Activated T-cell treated with anti-CD3 and anti-CD28 coated beads, Interleukin-2, amount 50 U/mL, for 4 hours (primary cell): ENCODE results near the gene DYRK2. TPM values are rescaled to one million over a fixed set of nuclear protein-coding genes. Genes with fewer than 3 reads are reported as not detected.

Experiments used
- ATAC-seq, 2 donors: fragments of 200-7000 bp; cut with Tn5 transposase; one replicate each; pipeline ENCODE4 v1.10.0; 2021
- DNase-seq: peaks from one replicate; pipeline ENCODE4 v3.0.0-alpha.2; 2020
- H3K27me3 Mint-ChIP-seq: one replicate; pipeline ENCODE4 v1.8.0; 2021; ENCODE audit warnings: low read depth, mixed read lengths
- H3K36me3 Mint-ChIP-seq: one replicate; pipeline ENCODE4 v1.8.0; 2022; ENCODE audit warnings: mixed read lengths; ENCODE audit not compliant: insufficient read depth
- H3K4me1 Mint-ChIP-seq: one replicate; pipeline ENCODE4 v1.8.0; 2021; ENCODE audit warnings: low read depth, mixed read lengths
- H3K4me3 Mint-ChIP-seq: one replicate; pipeline ENCODE4 v1.8.0; 2021; ENCODE audit warnings: mild to moderate bottlenecking, moderate library complexity, mixed read lengths
- H3K9me3 Mint-ChIP-seq: one replicate; pipeline ENCODE4 v1.8.0; 2021; ENCODE audit warnings: mixed read lengths
- total RNA-seq, 3 donors: library from RNA; stranded (reverse); gene quantifications; one replicate each; pipeline ENCODE4 v1.2.1, GENCODE V29; 2021

The DYRK2 gene
- total RNA-seq, 3 donors from 2014 or later: 37.6 to 46.5 (median 40.3) TPM

DNA sequence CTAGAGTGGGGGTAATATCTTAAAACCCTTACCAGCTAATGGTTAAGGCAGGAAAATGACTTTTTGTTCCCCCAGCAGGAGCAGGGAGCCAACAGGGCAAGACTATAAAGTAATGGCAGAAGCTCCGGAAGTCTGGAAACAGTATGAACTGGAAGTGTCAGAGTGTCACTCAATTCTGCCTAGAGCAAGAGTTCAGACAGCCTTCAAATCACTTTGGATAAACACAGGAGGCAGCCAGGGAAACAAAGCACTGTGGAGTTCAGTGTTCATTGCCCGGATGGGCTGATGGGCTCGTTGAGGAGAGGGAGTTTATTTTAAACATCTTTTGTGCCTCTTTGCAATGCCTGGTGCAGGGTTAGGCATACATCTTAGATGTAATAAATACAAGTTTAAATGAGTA, 16.5 kb upstream of the DYRK2 start:
- peaks cover 73% of the 10 kb centered on the region for H3K4me1 Mint-ChIP-seq
- no peak overlapping the region for H3K4me3 Mint-ChIP-seq
- DNase-seq (no peak), ATAC-seq (no peak)
- H3K36me3 Mint-ChIP-seq: no peaks in the 10 kb centered on the region
- peaks cover 5% of the 10 kb centered on the region for H3K9me3 Mint-ChIP-seq
- H3K27me3 Mint-ChIP-seq: no peaks in the 10 kb centered on the region

DNA sequence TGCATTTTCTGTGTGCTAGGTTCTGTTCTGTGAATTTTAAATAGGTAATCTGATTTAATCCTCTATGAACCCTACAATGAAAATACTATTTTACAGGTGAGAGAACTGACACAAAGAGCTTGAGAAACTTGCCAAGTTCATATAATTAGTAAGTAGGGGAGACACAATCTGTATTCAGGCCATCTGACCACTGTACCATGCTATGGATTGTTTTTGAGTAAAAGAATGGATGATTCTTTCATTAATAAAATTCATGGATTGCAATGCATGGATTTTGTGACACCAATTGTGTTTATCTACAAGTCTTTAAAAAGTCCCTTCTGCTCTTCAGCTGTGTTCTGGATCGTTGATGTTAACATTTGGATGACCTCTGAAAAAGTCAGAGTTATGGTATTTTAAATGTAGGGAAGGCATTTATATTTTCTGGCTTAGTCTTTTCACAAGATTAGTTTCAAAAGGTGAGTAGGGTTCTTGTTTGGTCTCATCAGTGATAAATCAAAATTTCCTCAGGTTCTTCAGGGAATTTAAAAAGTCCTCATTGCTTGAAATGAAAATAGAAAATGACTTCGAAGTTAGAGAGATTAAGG, 15.4 kb upstream of the DYRK2 start:
- no peak overlapping the region for H3K4me3 Mint-ChIP-seq

DNA sequence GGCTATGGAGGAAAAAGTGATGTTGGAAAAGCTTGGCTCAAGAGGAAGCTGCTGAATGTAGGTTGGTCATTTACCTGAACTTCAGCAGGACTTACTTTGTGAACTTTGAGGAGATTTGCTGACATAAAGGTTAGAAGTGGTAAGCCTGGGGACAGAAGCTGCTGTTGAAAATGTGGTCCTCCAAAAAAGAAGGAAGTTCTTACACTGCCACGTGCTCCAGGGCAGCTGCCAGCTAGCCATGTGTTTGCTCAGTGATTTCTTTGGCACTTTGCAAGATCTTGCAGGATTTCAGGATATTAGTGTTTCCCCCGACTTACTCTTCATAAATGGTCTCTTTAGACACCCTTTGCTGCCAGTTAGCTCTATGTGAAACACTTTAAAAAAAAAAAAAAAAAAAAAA, 14.8 kb upstream of the DYRK2 start:
- Mint-ChIP-seq H3K4me3 (no peak overlapping the region), H3K4me1 (peaks cover 60% of the 10 kb centered on the region), H3K9me3 (peaks cover 5% of the 10 kb centered on the region), H3K36me3 (no peaks in the 10 kb centered on the region), H3K27me3 (no peaks in the 10 kb centered on the region)
- DNase-seq (no peak), ATAC-seq (no peak)

More for the DNA sequence above, 15.4 kb upstream of the DYRK2 start:
- DNase-seq (no peak), ATAC-seq (no peak)
- H3K36me3 Mint-ChIP-seq: no peaks in the 10 kb centered on the region
- peaks cover 66% of the 10 kb centered on the region for H3K4me1 Mint-ChIP-seq
- no peaks in the 10 kb centered on the region for H3K27me3 Mint-ChIP-seq
- peaks cover 5% of the 10 kb centered on the region for H3K9me3 Mint-ChIP-seq

DNA sequence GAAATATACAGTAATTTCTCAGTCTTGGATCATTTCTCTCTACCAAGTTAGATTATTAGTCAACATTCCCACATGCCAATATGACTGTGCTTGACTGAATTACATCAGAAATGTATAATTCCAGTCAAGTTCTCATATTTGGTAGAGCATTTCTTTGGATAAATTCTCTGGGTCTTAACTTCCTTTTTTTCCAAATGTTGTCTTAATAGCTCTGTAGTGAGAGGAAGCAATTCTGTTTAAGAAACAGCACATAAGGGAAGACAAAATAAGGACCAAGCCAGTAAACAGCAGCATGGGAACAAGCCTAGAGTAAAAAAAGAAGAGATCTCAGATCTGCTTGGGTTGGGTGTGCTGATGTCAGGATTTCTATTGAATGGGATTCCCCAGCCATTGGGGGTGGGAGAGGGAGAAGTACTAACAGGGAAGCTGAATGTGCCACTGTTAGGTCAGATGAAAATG, 14.2 kb upstream of the DYRK2 start:
- no peaks in the 10 kb centered on the region for H3K27me3 Mint-ChIP-seq
- no peaks in the 10 kb centered on the region for H3K36me3 Mint-ChIP-seq
- peaks cover 2% of the 10 kb centered on the region for H3K9me3 Mint-ChIP-seq
- H3K4me3 Mint-ChIP-seq: no peak overlapping the region
- DNase-seq (no peak), ATAC-seq (peak in 1 of 2 donors; percentile 22)
- peaks cover 55% of the 10 kb centered on the region for H3K4me1 Mint-ChIP-seq

DNA sequence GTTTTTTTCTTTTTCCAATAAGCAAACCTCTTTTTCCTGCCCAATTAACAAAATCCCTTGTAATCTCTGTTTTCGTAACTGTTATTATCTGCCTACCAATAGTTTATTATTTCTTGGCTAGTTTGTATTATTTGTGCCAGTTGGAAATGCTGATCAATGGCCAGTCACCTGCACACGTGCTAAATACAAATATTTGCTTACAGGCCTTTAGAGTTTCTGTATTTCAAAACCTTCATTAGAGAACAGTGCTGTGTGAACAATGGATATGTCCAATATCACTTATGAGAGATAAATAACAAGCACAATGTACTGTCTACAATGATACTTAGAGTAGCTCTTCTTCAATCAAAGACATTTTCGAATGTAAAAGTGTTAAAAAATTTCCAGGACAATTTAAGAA, 10.8 kb upstream of the DYRK2 start:
- H3K27me3 Mint-ChIP-seq: no peaks in the 10 kb centered on the region
- DNase-seq: no peak
- no peaks in the 10 kb centered on the region for H3K9me3 Mint-ChIP-seq
- peaks cover 29% of the 10 kb centered on the region for H3K4me1 Mint-ChIP-seq
- no peak overlapping the region for H3K4me3 Mint-ChIP-seq
- no peaks in the 10 kb centered on the region for H3K36me3 Mint-ChIP-seq
- no peak for ATAC-seq

DNA sequence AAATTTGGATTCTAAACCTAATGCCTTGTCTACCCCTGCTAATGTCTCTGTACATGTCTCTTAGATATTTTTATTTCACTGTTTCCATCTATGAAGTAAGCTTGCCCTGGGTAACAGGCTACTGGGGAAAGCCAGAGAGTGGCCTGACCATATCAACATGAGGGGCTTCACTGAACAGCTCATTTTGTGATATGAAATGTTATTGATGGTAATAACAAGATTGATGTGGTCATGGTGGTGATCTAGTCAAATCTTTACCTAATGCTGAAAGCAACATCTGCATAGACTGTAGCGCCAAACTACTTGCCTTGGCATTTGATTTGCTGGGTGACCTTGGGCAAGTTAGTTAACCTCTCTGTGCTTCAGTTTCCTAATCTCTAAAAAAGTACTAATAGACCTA, 9.9 kb upstream of the DYRK2 start:
- no peak overlapping the region for H3K4me3 Mint-ChIP-seq
- ATAC-seq (no peak), DNase-seq (no peak)
- H3K27me3 Mint-ChIP-seq: no peaks in the 10 kb centered on the region
- H3K9me3 Mint-ChIP-seq: no peaks in the 10 kb centered on the region
- no peaks in the 10 kb centered on the region for H3K36me3 Mint-ChIP-seq
- H3K4me1 Mint-ChIP-seq: peaks cover 20% of the 10 kb centered on the region

DNA sequence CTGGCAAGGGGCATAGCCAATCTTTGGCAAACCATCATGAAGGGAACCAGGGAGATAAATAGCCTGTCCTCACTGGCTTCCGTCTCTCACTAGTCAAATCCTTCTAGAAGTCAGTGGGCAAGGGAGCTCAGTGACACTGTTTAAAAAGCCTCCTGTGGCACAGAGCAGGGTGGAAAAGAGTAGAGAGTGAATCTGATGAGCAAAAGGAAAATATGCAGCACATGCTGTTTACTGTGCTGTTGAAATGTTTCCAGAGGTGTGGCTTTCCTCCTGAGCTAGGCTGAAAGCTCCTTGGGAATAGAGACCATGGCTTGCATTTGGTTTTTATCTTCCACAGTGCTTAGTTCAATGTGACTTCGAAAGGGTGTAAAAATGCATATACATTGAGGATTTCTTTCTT, 7.7 kb upstream of the DYRK2 start:
- DNase-seq (no peak), ATAC-seq (no peak)
- no peak overlapping the region for H3K4me3 Mint-ChIP-seq
- H3K9me3 Mint-ChIP-seq: no peaks in the 10 kb centered on the region
- peaks cover 7% of the 10 kb centered on the region for H3K4me1 Mint-ChIP-seq
- no peaks in the 10 kb centered on the region for H3K36me3 Mint-ChIP-seq
- no peaks in the 10 kb centered on the region for H3K27me3 Mint-ChIP-seq

DNA sequence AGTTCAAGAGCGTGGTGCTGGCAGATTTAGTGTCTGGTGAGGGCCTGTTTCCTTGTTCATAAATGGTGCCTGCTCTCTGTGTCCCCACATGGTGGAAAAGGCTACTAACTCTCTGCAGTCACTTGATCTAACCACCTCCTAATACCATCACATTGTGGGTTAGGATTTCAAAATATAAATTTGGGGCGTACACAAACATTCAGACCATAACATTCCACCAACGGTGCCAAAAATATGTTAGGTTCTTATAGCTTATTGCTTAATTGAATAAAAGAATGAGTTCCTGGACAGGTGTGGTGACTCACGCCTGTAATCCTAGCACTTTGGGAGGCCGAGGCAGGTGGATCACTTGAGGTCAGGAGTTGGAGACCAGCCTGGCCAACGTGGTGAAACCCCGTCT, 3.4 kb upstream of the DYRK2 start:
- Mint-ChIP-seq H3K9me3 (no peaks in the 10 kb centered on the region), H3K27me3 (no peaks in the 10 kb centered on the region), H3K4me1 (peaks cover 21% of the 10 kb centered on the region), H3K4me3 (no peak overlapping the region), H3K36me3 (no peaks in the 10 kb centered on the region)
- DNase-seq (no peak), ATAC-seq (no peak)

DNA sequence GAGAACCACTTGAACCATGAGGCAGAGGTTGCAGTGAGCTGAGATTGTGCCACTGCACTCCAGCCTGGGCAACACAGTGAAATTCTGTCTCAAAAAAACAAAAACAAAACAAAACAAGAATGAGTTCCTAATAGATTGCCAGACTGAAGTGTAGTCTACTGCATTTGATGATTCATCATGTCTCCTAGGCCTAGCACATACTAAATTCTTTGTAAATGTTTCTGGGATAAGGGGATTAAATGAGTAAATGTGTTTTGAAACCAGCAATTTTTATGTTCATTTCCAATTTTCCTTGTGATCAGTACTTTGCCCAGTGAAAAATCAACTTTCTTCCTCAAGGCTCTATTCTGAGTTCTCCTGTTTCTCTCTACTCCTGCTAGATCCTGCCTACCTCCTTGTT, 2.9 kb upstream of the DYRK2 start:
- no peak for ATAC-seq

DNA sequence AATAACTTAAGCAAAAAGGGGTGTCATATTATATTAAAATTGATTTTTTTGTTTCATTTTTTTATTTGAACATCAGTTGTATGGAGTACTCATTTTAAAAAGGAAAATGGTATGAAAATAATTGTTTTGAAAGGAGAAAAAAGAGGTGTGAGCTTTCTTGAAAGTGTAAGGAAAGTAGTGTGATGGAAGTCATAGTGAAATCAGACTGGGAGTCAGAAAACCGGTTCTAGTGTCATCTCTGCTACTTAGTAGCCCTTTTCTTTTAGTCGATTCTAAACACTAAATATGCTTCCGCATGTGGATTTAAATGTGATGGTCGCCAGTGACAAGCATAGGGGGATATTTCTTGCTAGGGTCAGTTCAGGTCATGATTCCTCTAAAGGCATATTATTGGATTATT, 1.8 kb upstream of the DYRK2 start:
- no peak for DNase-seq
- Mint-ChIP-seq H3K4me1 (peaks cover 29% of the 10 kb centered on the region), H3K27me3 (no peaks in the 10 kb centered on the region), H3K36me3 (no peaks in the 10 kb centered on the region), H3K4me3 (peak overlapping the region; percentile 86), H3K9me3 (no peaks in the 10 kb centered on the region)
- ATAC-seq: no peak

More for the DNA sequence above, 2.9 kb upstream of the DYRK2 start:
- H3K4me1 Mint-ChIP-seq: peaks cover 21% of the 10 kb centered on the region
- no peaks in the 10 kb centered on the region for H3K27me3 Mint-ChIP-seq
- H3K9me3 Mint-ChIP-seq: no peaks in the 10 kb centered on the region
- no peaks in the 10 kb centered on the region for H3K36me3 Mint-ChIP-seq
- no peak overlapping the region for H3K4me3 Mint-ChIP-seq
- no peak for DNase-seq

DNA sequence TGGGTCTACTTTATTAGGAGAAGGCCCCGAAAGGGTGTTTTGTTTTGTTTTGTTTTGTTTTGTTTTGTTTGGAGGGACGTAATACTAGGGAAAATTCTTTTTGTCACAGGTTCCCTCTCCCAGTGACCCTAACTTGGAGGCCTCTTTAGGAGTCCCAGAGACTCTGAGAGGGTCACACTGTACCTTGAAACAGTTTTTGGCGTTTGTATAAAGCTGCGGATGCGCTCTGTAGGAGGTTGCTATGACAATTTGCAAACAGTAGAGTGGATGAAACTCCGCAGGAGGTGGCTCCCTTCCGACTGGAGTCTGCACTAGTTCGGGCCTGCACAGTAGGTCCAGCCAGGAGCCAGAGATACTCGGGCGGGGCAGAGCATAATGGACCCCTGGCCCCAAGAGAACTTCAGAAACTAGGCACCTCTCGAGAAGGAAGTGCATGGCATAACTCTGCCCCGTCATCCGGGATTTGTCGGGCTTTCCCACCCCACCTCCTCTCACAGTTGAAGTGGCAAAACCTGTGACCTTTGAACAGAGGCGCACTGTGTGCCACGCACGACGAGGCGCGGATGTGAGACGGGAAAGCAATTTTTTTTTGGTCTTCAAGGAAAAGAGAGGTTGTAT, 1.3 kb upstream of the DYRK2 start:
- Mint-ChIP-seq H3K36me3 (no peaks in the 10 kb centered on the region), H3K4me3 (peak overlapping the region; percentile 86), H3K4me1 (peaks cover 31% of the 10 kb centered on the region), H3K9me3 (no peaks in the 10 kb centered on the region), H3K27me3 (no peaks in the 10 kb centered on the region)
- DNase-seq (peak; percentile 28), ATAC-seq (no peak)

DNA sequence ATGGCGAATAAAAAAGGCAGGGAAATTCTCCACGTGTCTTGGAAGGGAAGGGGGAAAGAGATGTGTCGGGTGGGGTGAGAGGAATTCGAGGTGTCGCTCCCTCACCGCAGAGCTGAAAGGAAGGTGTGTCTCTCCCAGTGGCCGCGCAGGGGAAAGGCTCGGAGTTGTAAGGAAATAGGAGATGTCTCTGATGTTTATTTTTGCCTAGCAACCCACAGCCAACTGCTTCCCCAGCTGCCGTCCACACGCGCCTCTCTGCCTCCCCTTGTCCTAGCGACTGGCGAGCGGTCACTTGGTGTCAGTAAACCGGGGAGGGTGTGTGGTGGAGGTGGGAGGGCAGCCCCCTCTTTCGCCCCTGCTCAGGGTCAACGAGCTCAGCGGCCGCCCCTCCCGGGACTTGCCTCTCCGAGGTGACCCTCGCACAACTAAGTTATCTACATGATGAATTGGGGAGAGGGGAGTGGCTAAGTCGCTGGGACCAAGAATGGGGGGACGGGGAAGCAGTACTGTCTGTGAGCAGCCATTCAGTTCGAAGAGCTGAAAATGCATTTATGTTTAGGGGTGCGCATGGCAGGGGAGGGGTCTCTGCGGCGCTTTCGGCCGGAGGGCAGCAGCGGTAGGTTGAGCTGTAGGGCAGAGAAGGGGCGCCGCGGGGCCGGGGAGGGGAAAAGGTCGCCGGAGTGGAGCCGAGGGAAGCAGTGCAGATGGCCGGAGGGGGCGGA, 585 bp upstream of the DYRK2 start:
- Mint-ChIP-seq H3K36me3 (no peaks in the 10 kb centered on the region), H3K9me3 (no peaks in the 10 kb centered on the region), H3K4me3 (peak overlapping the region; percentile 86), H3K4me1 (peaks cover 35% of the 10 kb centered on the region), H3K27me3 (no peaks in the 10 kb centered on the region)
- peak; percentile 9 for DNase-seq
- ATAC-seq: peak in 1 of 2 donors; percentile 9

DNA sequence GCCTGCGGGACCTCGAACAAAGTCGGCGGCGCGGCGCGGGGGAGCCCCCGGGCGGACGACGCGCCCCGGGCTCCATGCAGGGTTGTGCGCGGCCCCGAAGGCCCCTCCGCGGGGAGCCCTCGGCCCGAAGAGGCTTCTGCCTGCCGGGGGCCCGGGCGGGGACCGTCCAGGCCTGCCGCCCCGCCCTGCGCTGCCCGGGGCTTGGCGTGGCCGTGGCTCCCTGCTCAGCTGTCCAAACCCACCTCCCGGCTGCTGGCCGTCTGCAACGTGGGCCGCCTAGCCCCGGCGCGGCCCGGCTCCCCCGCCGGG, 670 bp downstream of the DYRK2 start:
- peaks cover 47% of the 10 kb centered on the region for H3K4me1 Mint-ChIP-seq
- H3K27me3 Mint-ChIP-seq: no peaks in the 10 kb centered on the region
- H3K9me3 Mint-ChIP-seq: no peaks in the 10 kb centered on the region
- DNase-seq (no peak), ATAC-seq (peak; percentile 33 to 35)
- H3K36me3 Mint-ChIP-seq: peaks cover 10% of the 10 kb centered on the region
- peak overlapping the region; percentile 97 for H3K4me3 Mint-ChIP-seq

DNA sequence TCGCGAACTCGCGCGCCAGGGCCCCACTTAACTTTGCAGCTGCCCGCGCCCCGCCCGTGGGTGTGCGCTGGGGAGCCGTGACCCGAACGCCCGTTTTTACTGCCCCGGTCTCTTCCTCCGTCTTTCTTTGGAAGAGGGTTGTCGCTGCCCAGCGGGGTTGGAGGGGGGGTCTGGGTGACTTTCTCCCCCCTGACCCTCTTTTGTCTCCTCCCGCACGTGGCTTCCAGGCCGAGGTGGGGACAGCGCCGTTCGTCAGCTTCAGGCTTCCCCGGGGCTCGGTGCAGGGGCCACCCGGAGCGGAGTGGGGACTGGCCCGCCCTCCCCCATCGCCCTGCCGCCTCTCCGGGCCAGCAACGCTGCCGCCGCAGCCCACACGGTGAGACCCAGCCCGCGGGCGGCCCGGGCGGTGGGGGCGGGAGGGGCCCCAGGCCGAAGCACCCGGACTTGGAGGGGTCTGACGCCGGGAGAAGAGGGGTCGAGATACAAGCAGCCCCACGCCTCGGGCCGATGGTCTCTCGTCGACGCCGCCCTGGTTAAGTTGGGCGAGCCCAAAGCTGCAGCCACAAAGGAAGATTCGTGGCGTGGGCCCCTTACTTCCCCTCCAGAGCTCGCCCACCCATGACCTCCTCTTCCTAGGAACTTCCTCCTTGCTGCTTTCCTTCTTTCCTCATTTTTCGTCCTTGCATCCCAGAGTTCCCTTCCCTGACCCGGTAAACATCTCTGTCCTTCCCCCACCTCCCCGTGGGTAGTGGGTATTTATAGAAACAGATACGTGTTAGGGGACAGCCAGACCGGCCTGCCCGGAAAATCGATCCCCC, 1.2 kb downstream of the DYRK2 start:
- no peaks in the 10 kb centered on the region for H3K27me3 Mint-ChIP-seq
- H3K4me1 Mint-ChIP-seq: peaks cover 53% of the 10 kb centered on the region
- ATAC-seq: peak; percentile 25 to 35
- peak overlapping the region; percentile 97 for H3K4me3 Mint-ChIP-seq
- H3K36me3 Mint-ChIP-seq: peaks cover 15% of the 10 kb centered on the region
- no peaks in the 10 kb centered on the region for H3K9me3 Mint-ChIP-seq
- DNase-seq: peak; percentile 42
